ENCODE results near the gene BCL10. TPM values are rescaled to one million over a fixed set of nuclear protein-coding genes. Genes with fewer than 3 reads are reported as not detected.

Gene BCL10
- total RNA-seq, 1 donor from 2014 or later = 6.8 TPM

DNA sequence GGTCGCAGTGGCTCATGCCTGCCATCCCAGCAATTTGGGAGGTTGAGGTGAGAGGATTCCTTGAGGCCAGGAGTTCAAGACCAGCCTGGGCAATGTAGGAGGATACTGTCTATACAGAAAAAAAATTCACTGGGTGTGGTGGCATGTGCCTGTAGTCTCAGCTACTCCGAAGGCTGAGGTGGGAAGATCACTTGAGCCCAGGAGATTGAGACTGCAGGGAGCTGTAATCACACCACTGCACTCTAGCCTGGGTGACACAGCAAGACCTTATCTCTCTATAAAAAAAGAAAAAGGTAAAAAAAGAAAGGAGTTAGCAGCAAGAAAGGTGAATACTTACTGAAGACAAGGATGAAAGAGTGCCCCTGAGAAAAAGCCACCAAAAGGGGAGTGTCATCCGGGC is 23.7 kb upstream of the BCL10 start:
- DNase-seq (ENCODE audit: low spot score) (no peak), ATAC-seq (no peak)

GRCh38 chr1:85297855-85298629 is 21.6 kb upstream of the BCL10 start:
- ATAC-seq (peak; percentile 27), DNase-seq (ENCODE audit: low spot score) (no peak)

- ATAC-seq = no peak
- DNase-seq (ENCODE audit: low spot score) = no peak
These were observed 21.1 kb upstream of the BCL10 start for GRCh38 chr1:85297538-85297854.

DNA sequence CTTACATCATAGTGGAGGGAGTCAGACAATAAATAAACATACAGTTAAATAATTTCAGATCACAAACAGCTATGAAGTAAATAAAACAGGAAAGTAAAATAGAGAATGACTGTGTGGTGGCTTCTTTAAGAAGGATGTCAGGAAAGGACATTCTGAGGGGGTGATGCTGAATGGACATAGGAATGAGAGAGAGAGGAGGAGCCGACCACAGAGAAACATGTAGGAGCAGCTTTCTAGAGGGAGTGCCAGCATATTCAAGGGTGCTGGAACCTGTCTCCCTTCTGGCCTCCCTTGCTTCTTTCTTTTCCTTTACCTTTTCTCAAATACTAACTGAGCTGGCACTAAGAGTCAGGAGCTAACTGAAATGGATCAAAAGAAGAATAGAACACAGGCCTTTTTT is 20.5 kb upstream of the BCL10 start:
- DNase-seq (ENCODE audit: low spot score) = no peak
- no peak for ATAC-seq

GRCh38 chr1:85295654-85296053 is 19.2 kb upstream of the BCL10 start:
- DNase-seq (ENCODE audit: low spot score) (no peak), ATAC-seq (no peak)

- ATAC-seq (no peak), DNase-seq (ENCODE audit: low spot score) (no peak)
These were observed 18.6 kb upstream of the BCL10 start for GRCh38 chr1:85295006-85295431.

GRCh38 chr1:85290826-85291225 is 14.4 kb upstream of the BCL10 start:
- no peak for DNase-seq (ENCODE audit: low spot score)
- no peak for ATAC-seq

GRCh38 chr1:85289848-85290335 is 13.5 kb upstream of the BCL10 start:
- DNase-seq (ENCODE audit: low spot score) (no peak), ATAC-seq (no peak)

DNA sequence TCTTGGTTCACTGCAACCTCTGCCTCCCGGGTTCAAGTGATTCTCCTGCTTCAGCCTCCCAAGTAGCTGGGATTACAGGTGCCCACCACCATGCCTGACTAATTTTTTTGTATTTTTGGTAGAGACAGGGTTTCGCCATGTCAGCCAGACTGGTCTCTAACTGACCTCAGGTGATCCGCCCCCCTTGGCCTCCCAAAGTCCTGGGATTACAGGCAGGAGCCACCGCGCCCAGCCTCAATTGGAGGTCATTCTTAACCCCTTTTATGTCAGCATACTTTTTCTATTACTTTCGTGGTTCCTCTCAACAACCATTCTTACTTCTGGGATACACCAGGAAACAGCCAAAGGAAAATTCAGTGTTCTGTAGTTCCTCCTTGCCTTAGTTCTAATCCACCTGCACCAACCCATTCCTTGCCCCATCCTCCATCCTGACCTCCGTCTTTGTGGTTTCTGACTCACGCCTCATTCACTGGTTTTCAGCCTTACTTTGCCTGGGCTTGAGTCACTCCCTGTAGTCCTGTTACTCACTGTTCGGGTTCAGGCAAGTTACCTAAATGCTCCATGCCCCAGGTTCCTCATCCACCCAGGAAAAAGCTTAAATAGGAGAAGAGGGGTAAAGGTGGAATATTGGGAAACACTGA is 12.9 kb upstream of the BCL10 start:
- no peak for ATAC-seq
- no peak for DNase-seq (ENCODE audit: low spot score)

- DNase-seq (ENCODE audit: low spot score) = no peak
- ATAC-seq = no peak
These were observed 7.8 kb upstream of the BCL10 start for GRCh38 chr1:85284202-85284601.

DNA sequence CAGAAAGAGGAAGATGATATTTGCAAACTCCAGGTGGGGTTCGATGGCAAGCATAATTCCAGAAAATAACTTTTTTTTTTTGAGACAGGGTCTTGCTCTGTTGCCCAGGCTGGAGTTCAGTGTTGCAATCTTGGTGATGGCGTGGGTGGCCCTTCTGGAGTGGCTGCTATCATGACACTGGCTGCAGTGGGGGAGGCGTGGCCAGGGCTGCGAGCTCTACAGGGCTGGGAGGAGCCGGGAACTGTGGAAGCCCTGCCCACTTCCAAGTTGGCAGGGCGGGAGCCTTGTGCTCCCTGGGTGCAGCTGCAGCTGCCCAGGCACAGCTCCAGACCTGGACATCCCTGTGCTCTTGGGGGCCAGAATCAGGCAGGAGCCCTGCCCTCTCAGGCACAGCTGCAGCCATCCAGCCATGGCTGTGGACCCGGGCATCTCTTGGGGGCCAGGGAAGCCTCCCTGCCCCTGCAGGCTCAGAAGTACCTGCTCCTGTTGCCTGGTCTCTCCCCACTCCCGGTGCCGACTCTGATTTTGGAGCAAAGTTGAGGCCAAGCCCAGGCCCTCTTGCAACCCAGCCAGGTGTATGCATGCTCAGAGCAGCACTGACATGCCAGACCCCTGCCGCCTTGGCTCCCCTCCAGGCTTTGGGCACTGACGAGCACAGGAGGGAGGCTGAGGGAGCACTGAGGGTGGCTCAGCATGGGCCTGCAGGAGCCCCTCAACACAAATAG is 7.2 kb upstream of the BCL10 start:
- peak; percentile 48 for ATAC-seq
- DNase-seq (ENCODE audit: low spot score) = no peak

GRCh38 chr1:85282424-85282823 is 6.0 kb upstream of the BCL10 start:
- DNase-seq (ENCODE audit: low spot score) (no peak), ATAC-seq (no peak)

GRCh38 chr1:85280636-85281035 is 4.2 kb upstream of the BCL10 start:
- ATAC-seq = no peak
- no peak for DNase-seq (ENCODE audit: low spot score)

- ATAC-seq = no peak
- no peak for DNase-seq (ENCODE audit: low spot score)
These were observed 3.1 kb upstream of the BCL10 start for GRCh38 chr1:85279458-85280080.

DNA sequence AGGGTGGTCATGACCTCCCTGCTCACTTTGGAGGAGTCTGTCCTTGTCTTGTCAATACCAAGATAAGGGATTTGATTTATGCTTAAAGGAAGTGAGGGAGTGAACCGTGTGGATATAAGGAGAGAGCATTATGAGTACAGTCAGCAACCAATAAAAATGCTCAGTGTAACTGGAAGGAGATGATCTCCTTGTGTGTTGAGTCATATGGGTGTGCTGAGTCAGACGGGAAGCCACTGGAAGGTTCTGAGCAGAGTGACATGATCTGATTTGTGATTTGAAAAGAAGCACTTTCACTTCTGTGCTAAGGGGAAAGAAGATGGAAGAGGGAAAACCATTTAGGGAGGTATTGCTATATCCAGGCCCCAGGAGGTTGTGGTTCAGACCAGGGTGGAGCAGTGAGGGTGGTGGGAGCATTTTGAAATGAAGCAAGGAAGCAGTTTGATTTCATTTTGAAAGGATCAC is 2.5 kb upstream of the BCL10 start:
- DNase-seq (ENCODE audit: low spot score) (no peak), ATAC-seq (no peak)

- no peak for DNase-seq (ENCODE audit: low spot score)
- no peak for ATAC-seq
These were observed 1.4 kb upstream of the BCL10 start for GRCh38 chr1:85277802-85278201.

DNA sequence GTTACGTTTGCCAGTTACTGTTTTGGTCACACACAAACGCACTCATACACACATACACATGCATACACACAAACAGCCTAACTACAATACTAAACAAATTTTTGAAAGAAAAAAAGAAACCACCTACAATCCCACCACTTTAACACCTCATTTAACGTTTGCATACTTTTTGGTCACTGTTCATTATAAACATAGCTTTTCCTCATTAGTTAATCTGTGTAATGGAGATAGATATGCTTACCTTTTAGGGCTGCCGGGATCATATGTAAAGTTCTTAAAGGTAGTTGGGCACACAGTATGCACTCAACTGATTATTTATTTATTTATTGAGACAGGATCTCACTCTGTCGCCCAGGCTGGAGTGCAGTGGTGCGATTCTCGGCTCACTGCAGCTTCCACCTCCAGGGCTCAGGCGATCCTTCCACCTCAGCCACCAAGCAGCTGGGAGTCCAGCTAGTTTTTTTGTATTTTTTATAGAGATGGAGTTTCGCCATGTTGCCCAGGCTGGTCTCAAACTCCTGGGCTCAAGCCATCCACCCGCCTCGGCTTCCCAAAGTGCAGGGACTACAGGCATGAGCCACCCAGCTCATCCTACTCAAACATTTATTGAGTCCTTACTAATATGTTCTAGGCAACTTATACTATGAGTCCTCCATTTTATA is 677 bp upstream of the BCL10 start:
- no peak for DNase-seq (ENCODE audit: low spot score)
- ATAC-seq = no peak

DNA sequence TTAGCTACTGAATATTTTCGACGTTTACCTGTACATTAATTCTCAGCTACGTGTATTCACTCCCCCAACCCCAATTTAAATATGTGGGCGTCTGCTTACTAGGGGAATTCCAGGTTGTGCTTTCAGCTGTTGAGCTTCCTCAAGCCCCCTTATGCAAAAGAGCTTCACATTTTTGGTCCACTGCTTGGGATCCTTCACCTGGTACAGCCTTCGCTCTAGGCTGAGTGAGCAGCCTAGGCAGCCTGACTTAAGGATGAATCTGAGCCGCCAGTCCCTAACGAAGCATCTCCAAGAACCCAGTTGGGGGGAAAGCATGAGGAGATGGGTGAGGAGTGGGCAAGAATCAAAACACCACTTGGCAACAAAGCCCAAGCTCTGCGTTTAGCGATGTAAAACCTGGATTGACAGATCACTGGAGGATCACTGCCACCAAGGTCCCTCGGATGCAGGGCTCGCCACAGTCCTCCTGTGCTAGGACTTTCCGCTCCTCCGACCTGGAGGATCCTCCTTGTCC is 674 bp downstream of the BCL10 start:
- no peak for ATAC-seq

DNA sequence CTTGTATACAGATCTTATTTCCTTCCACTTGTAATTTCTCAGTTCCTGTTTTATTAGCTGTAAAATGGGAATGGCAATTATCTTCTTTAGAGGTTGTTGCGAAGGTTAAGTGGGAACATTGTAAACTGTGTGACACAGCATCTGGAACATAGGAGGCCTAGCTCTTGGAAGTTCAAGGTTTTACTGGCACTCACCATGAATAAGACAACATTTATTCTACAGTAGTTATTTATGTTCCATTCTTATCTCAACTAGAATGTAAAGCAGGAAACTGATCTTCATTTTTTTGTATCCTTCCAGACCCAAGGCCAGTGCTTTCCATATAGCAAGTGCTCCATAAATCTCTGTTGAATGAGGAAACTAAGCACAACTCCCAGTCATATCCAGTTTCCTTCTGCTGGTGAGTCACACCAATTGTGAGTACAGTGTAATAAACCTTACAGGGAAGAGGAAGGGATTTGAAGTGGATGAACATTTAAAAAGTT is 1.4 kb downstream of the BCL10 start:
- DNase-seq (ENCODE audit: low spot score) (no peak), ATAC-seq (no peak)

More for the DNA sequence above, 674 bp downstream of the BCL10 start:
- no peak for DNase-seq (ENCODE audit: low spot score)

DNA sequence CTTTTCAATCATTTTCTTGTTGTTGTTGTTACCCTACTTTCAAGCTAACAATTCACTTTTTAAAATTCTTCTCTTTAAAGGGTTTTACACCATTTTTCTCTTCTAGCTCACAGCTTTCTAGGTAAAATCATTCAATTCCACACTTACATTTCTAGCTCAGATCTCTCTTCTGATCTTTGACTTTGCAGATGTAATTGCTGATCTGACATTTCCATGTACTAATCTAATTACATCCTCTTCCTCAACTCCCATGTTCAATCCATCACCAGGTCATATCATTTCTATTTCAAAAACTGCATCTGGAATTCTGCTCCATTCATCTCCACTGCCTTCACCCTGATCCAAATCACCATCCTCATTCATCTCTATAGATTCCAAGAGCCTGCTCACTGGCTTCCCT is 3.0 kb downstream of the BCL10 start:
- no peak for ATAC-seq
- DNase-seq (ENCODE audit: low spot score) = no peak
